HG03565 (cell line): Measurements from ENCODE around the gene CDT1.

ENCODE experiments used
- ATAC-seq: cut with Tn5 transposase; IDR thresholded peaks from one replicate; pipeline ENCODE4 v1.9.1; 2021; ENCODE audit warnings: mild to moderate bottlenecking, moderate library complexity; ENCODE audit not compliant: unreplicated experiment

Gene CDT1

DNA sequence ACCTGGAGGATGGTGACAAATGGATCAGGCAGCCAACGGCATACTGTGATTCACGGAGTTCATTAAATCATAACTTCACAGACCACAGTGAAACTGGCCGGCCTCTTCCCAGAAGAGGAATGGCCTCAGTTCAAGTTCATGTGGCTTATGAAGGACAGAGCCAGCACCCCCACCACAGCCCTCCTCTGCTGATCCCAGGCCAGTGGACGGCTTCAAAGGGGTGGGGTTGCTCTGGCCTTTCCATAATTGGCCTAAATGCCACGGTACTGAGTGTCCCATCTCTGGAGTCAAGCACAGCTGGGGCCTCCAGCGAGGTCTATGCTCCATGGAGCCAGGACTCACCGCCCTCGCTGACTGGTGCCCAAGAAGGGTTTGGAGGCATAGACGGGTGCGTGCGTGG, 31.8 kb downstream of the CDT1 start:
- no peak for ATAC-seq

DNA sequence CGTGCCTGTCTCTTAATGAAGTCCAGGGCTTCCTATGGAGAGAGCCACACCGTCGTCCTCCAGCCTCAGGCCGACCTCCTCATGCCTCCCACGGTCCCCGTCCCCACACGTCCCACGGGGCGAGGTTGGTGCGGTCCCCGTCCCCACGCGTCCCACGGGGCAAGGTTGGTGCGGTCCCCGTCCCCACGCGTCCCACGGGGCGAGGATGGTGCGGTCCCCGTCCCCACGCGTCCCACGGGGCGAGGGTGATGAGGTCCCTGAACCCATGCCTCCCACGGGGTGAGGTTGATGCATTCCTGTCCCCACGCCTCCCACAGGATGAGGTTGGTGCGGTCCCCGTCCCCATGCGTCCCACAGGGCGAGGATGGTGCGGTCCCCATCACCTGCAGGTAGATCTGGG, 32.2 kb downstream of the CDT1 start:
- ATAC-seq, result no peak

DNA sequence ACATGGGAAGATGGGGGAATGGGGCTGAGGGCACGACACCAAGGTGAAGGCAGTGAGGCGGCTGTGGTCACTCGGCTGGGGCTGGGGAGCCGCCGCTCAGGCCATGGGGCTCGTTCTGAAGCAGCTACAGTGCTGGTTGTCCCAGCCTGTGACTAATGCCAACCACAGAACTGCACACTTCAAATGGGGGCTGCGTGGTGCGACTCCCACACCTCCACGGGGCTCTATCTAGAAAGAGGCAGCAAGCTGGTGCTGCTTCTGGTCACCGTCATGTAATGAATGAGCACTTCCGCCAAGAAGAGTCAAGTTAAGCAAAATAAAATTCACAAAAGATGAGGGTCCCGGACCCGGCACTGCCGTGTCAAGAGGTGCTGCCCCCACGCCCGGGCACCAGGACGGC, 33.2 kb downstream of the CDT1 start:
- no peak for ATAC-seq

DNA sequence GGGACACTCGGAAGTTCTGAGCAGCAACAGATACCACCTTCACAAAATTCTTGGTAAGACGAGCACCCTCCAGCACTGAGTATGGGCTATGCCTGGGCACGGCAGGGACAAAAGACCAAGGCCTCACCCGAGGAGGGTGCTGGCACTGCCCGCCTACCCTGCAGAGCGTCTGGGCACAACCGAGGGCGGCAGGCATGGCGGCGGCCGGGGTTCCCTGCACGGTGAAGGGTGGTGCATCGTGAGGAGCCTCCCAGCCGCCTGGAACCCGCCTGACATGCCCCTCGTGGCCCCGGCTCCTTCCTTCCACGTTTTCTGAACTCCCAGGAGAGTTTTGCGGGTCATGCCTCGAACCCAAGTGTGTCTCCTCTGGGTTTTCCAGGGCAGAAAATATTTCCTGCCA, 34.2 kb downstream of the CDT1 start:
- ATAC-seq, result no peak

DNA sequence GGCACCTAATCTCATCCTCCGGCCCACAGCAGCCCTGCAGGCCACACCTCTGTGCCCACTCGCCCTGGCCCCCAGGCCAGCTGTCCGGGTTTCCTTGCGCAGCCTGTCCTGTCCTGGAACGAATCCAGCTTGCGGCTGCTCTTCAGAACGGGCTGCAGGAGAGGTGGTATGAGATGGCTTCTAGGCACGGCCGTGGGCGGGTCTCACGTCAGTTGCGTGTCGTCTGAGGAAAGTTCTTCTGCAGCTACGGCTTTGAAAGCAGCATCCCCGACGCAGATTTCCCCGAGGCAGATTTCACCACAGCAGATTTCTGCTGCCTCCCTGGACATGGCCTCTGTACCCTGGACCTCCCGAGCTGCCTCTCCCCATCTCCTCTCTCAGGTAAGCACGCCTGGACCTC, 35.0 kb downstream of the CDT1 start:
- ATAC-seq, result no peak

DNA sequence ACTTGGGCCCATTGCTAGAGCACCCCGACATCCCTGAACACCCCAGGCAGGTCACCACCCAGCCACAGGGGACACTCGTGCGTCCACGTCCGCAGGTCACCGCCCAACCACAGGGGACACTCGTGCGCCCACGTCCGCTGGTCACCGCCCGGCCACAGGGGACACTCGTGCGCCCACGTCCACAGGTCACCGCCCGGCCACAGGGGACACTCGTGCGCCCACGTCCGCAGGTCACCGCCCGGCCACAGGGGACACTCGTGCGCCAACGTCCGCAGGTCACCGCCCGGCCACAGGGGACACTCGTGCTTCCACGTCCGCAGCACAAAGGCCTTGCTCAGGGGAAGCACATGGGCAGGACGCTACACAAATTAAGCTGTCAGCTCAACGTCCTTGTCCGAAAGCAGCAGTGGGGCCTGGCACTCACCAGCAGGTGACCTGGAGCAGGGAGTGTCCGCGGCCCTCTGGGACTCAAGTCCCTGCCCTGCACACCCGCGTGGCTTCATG, 35.5 kb downstream of the CDT1 start:
- no peak for ATAC-seq

DNA sequence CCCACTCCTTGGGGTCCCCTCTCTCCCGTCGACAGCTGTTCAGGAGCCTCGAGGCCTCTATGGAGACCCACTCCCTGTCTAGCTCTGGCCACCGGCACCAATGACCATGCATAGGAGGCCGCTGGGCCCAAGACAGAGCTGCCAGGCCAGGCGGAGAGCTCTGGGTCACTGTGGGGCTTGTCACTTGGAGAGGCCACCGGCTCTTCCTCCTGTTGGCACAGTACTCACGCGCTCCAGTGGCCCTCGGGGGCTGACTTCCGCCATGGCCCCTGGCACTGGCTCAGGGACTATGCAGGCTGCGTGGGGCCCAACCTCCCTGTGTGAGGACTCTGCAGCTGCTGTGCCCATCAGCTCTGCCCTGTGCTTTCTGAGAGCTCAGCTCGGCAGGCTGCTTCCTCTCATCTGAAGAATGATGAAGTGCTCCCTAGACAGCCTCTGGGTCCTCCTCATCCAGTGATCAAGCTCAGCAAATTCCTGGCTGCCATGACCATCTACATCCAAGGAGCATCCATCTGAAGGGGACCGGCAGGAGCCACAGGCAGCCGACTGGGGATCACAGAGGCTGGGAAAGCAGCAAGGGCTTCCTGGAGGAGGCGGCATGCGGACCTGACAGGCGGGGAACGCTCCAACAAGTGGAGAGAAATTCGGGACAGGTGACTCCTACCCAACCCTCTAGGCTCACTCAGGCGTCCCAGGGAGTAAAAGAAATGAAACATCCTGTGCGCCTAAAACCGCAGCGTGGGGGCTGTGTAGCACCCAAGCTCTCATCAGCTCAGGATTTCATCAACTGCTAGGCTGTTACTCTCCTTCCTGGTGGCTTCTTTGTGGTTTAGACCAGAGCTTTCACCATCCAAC, 36.4 kb downstream of the CDT1 start:
- ATAC-seq, result no peak

DNA sequence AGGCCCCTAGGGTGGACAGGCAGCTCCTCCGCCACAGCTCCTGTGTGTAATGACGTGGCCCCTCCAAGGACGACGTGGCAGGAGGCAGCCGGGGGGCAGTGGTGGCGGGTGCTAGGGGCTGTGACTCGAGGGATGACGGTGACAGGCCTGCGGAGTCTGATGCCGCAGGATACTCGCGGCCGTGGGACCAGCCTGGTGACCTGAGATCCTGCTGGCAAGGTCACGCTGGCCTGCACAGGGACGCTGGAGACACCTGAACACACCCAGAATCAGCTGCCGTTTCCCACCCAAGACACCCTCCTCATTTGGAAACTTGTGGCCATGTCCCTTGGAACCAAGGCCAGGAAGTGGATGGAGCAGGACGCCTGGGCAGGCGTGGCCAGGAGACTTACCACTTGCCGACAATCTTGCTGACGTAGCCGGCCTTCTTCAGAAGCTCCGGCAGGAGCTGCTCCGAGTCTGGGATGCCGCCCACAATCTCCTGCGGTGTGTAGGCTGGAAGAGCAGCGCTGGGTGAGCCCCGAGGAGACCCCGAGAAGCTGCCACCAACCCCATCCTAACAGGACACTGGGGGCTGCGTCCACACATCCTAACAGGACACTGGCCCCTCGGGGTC, 37.1 kb downstream of the CDT1 start:
- ATAC-seq, result no peak

DNA sequence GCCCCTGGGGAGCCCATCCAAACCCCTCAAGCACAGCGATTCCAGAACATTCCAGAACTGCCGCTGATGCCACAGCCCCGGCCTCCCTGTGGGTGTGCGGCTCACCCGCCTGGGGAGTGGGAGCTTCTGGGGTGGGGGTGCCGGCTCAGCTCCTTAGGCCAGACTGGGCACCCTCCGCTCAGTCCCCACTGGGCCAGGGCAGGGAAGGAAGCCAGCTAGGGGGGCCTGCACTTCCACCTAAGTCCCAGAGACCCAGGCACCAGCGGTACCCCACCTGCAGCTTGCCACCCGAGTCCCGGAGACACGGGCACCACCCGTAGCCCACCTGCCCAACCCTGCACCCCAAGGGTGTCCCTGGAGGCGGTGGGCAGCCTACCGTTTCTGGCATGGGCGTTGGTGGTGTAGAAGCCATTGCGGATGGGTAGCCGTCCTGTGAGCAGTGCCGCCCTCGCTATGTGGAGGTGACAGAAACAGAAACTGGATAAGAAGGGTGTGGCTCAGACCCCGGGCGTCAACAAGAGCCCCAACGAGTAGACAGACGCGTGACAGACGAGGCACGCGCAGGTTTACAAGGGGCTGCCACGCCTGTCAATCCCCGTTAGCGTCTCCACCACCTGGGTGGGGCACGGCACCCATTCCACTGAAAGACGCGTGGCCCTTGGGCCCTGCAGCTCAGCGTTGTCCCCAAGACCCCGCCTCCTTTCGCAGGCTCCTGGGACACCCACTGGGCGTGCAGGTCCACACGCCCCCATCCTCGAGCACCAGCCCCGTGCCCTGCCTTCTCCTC, 38.1 kb downstream of the CDT1 start:
- ATAC-seq, result no peak

DNA sequence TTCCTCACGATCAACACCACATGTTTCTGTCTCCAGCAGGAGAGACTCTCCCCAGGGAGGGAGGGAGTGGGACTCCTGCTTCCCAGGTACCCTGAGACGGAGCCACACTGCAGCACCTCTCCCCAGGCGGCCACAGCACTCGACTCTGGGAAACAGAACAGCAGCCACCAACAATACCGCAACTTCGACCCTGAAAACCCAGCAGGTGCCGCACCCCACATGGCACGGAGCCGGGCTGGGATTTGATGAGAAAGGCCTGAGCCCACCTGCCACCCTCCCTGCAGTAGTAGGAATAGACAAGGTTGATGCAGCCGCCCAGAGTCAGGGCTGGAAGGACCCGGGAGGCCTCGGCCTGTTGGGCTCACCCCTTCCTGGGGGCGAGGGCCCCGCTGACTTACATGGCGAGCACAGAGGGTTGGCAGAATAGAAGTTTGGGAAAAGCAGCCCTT, 38.7 kb downstream of the CDT1 start:
- no peak for ATAC-seq

DNA sequence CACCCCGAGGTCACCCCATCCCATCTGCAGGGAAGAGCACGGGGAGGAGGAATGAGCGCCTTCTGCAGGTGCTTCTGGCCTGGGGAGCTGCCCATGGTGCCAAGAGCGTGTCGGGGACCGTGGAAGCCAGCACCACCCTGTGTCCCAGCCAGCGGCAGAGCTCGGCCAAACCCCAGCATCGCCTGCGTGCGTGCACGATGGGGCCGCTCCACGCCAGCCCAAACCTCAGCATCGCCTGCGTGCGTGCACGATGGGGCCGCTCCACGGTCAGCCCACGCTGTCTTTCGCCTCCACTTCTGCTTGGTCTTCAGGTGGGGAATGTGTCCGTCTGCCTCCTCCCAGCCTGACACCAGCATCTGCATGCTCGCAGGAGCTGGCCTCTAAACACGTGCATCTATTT, 39.2 kb downstream of the CDT1 start:
- no peak for ATAC-seq

DNA sequence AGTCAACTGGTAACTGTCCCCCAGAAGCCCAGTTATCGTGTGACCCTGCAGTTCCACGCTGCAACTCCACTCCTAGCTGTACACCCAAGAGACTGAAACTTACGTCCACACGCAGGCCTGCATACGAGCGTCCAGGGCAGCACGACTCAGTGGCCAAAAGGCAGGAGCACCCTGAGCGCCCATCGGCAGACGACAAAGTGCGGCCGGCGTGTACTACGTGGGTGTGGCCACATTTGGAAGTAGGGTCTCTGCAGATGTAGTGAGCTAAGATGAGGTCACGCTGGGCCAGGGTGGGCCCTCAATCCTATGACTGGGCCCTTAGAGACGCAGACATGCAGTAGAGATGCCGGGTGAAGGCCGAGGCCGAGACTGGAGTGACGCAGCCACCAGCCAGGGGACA, 39.7 kb downstream of the CDT1 start:
- ATAC-seq, result no peak

DNA sequence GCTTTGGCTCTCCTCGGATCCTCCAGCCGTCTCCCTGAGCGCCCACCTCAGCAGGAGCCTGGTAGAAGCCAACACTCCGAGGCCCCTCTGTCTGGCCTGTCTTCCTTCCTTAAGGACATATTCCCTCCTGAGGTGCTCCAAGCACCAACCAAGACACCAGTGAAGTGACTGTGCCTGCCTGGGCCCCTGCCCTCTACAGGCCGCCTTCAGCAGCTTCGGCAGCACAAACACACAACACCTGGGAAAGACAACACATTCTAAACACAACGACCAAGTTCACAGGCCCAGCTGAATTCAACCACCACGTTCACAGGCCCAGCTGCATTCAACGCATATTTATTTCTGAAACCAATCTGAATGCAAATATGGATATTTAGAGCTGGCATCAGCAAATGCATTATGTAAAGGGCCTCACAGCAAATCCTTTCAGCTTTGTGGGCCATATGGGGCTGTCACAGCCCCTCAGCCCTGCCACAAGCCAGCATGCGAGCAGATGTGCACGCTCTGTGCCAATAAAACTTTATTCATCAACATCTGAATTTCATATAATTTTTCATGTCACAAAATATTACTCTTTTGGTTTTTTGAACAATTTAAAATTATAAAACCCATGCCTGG, 40.9 kb downstream of the CDT1 start:
- ATAC-seq, result no peak

DNA sequence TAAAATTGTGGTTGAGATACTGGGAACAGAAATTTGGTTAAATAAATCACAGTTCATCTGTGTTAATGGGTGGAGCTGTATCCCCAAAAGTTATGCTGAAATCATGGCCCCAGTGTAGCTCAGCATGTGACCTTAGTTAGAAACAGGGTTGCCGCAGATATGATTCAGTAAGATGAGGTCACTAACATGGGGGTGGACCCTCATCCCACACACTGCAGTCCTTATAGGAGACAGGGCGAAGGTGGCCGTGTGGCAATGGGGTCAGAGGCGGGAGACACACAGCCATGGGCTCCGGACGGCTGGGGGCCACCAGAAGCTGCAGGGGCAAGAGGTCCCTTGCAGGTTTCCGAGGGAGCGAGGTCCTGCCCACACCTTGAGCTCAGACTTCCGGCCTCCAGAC, 42.5 kb downstream of the CDT1 start:
- no peak for ATAC-seq

DNA sequence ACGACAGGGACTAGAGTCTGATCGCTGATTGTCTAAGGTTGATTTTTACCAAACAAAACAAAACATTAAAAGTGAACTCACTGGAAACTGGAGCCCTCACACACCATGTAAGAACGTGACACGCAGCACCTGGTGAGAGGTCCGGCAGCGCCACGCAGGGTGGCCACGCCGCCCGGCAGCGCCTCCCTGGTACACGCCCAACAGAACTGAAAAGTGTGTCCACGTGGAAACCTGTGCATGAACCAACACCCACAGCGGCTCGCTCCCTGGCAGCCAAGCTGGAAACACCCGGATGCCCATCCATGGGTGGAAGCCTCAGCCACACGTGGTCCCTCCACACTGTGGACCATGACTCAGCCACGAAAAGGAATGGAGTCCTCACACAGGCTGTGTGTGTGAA, 44.1 kb downstream of the CDT1 start:
- no peak for ATAC-seq

DNA sequence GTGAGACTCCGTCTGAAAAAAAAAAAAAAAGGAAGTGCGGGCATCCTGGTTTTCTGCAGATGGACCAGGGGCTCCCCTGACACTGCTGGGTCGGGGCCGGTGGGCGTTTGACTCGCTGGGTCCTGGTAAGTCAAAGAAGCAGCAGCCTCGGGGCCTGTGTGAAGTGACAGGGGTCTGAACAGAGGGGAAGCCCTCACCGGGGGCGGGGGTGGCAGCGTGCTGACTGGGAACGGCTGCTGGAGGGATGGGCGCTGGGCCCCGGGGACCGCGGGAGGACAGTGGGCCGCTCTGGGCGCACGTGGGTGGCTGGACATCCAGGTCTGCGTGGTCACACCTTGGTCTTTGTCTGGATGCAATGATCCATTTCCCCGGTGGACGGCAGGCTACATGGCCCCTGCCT, 45.0 kb downstream of the CDT1 start:
- no peak for ATAC-seq

DNA sequence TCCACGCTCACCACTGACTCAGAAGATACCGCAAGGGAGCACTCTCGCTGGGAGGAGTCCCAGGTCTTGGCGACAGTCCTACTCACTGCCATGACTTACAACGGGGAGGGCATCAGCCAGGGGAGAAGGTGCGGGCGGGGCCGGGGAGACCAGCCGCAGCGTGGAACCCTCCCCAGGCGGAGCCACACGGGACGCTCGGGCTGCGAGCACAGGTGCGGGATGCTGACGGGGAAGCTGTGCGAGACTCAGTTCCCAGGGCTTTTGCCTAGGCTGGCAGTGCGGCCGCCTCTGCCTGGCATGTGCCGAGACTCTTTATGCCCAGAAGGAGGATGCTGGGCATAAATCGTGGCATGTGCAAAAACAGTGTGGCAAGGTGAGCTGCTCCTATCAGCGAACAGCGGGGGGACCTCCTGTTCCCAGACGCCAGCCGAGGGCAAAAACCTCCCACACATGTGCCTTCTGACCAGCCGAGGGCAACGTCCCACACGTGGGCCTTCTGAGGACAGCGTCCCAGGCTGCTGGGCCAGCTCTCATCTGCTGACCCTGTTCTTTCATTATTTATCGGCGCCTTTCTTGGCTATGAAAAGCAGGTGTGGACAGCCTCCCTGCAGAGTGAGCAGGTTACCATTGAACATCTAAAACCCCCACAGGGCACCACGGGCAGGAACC, 47.1 kb downstream of the CDT1 start:
- no peak for ATAC-seq

DNA sequence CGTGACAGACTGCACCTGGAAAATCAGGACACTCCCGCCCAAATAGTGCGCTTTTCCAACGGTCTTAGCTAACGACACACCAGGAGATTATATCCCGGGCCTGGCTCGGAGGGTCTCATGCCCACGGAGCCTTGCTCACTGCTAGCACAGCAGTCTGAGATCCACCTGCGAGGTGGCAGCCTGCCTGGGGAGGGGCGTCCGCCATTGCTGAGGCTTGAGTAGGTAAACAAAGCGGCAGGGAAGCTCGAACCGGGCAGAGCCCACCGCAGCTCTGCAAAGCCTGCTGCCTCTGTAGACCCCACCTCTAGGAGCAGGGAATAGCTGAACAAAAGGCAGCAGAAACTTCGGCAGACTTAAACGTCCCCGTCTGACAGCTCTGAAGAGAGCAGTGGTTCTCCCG, 48.0 kb downstream of the CDT1 start:
- no peak for ATAC-seq

DNA sequence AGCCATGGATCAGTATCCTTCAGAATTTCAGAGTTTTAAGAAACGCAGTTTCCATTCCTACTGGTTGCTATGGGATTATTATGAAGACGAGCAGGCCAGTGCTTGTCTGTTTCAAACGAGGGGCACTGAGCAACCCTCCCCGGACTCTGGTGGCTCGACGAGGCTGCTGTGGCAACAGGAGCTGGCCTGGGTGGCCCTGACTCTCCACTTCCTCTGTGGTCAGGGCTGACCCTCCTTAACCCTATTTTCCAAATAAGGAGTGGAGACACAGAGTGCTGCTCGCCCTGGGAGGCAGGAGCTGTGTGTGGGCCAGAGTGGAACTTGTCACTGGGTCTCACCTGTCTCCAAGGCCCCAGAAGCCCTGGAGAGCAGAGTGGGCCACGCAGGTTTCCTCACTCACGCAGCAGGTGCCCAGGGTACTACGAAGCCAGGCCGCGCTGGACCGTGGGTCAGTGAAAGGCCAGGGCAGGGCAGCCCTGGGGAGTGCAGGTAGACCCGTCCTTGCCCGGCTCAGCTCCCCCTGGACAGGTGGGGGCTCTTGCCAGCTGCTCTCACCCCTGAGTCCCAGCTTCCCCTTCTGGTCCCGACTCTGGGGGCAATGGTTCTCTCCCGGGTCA, 49.8 kb downstream of the CDT1 start:
- ATAC-seq, result no peak
